Mesothelial cell of epicardium (in vitro differentiated cells): ENCODE measurements around the gene TRANK1. TPM values are rescaled to one million over a fixed set of nuclear protein-coding genes. Genes with fewer than 3 reads are reported as not detected.

ENCODE experiments used
- DNase-seq, 2 experiments: peaks; one replicate each; pipeline ENCODE4 v3.0.0; 2021; ENCODE audit warnings: low spot score in 2 of 2; ENCODE audit not compliant: unreplicated experiment in 2 of 2
- H3K27ac Mint-ChIP-seq: 2 replicates; pipeline ENCODE4 v1.8.0; 2021; ENCODE audit warnings: mixed read lengths
- H3K27me3 Mint-ChIP-seq: 2 replicates; pipeline ENCODE4 v1.8.0; 2021; ENCODE audit warnings: low read depth, mixed read lengths
- H3K36me3 Mint-ChIP-seq: 2 replicates; pipeline ENCODE4 v1.8.0; 2021; ENCODE audit warnings: mixed read lengths
- H3K4me1 Mint-ChIP-seq: 2 replicates; pipeline ENCODE4 v1.8.0; 2021; ENCODE audit warnings: mixed read lengths
- H3K4me3 Mint-ChIP-seq: 2 replicates; pipeline ENCODE4 v1.8.0; 2021; ENCODE audit warnings: mild to moderate bottlenecking, moderate library complexity, mixed read lengths
- H3K9me3 Mint-ChIP-seq: 2 replicates; pipeline ENCODE4 v1.8.0; 2021; ENCODE audit warnings: mixed read lengths
- total RNA-seq: library from RNA; stranded (reverse); gene quantifications from 3 replicates; pipeline ENCODE4 v1.2.1, GENCODE V29; 2021
- TF ChIP-seq, protein P1 (sequence below): fragments of 200-600 bp; sonication (generic); IDR thresholded peaks from one replicate; pipeline ENCODE4 v1.5.0; 2021; ENCODE audit warnings: antibody characterized with exemption; ENCODE audit not compliant: unreplicated experiment

The TRANK1 gene
- total RNA-seq, 1 donor from 2014 or later, result 76.8 TPM

DNA sequence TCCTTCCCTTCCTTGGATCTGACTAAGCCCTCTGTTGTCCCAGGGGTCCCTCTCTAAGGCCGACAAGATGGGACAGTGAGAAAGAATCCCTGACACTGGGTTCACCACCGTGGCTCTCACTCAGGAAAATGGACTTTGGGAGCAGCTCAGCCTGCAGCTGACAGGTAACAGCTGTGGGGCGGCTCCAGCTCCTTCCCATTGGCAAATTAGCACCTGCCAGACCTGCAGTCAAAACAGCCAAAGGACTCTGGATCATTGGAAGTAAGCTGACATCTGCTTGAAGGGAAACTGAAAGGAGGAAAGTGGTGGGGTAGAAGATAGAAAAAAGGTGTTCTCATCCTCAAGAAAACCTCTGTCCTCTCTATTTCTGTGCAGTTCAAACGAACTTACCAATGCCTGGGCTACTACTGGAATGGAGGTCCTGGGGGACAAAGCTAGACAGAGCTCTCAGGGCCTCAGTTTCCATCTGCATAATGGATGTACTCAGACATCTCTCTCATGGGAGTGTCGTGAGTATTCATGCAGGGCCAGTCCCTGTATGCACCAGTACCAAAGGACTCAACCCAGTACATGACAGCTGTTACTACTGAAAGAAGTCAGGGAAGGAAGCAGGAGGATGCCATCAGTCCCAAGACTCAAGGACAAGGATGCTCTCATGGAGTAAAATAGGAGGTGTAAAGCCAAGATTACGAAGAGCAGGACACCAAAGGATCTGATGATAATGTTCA lies 126.9 kb downstream of the TRANK1 start:
- H3K4me1 Mint-ChIP-seq, result peaks cover 10% of the 10 kb centered on the region
- DNase-seq, result no peak
- TF ChIP-seq, protein P1, sequence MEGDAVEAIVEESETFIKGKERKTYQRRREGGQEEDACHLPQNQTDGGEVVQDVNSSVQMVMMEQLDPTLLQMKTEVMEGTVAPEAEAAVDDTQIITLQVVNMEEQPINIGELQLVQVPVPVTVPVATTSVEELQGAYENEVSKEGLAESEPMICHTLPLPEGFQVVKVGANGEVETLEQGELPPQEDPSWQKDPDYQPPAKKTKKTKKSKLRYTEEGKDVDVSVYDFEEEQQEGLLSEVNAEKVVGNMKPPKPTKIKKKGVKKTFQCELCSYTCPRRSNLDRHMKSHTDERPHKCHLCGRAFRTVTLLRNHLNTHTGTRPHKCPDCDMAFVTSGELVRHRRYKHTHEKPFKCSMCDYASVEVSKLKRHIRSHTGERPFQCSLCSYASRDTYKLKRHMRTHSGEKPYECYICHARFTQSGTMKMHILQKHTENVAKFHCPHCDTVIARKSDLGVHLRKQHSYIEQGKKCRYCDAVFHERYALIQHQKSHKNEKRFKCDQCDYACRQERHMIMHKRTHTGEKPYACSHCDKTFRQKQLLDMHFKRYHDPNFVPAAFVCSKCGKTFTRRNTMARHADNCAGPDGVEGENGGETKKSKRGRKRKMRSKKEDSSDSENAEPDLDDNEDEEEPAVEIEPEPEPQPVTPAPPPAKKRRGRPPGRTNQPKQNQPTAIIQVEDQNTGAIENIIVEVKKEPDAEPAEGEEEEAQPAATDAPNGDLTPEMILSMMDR, result no peak
- no peak overlapping the region for H3K4me3 Mint-ChIP-seq
- H3K27me3 Mint-ChIP-seq, result no peaks in the 10 kb centered on the region
- no peaks in the 10 kb centered on the region for H3K9me3 Mint-ChIP-seq
- peaks cover 17% of the 10 kb centered on the region for H3K36me3 Mint-ChIP-seq
- no peak overlapping the region for H3K27ac Mint-ChIP-seq

DNA sequence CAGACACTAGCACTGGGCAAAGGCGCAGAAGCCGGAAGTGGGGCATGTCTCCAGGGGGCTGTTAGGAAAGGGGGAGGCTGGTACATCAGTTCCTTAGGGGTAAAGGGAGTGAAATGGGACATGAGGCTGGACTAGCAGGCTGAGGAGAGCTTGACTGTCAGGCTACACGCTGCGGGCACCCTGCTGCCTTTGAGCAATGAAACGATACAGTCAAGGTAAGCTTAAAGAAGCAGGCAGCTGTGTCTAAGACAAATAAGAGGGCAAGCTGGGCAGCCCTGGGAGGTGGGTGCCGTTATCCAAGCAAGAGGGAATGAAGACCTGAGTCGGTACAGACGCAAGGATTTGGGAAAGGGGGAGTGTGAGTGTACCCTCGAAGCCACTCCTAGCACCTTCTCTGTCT lies 129.5 kb downstream of the TRANK1 start:
- Mint-ChIP-seq H3K4me1 (peaks cover 15% of the 10 kb centered on the region), H3K27me3 (no peaks in the 10 kb centered on the region), H3K27ac (no peak overlapping the region), H3K36me3 (no peaks in the 10 kb centered on the region), H3K4me3 (no peak overlapping the region), H3K9me3 (no peaks in the 10 kb centered on the region)
- DNase-seq, result no peak
- TF ChIP-seq, protein P1, result no peak

DNA sequence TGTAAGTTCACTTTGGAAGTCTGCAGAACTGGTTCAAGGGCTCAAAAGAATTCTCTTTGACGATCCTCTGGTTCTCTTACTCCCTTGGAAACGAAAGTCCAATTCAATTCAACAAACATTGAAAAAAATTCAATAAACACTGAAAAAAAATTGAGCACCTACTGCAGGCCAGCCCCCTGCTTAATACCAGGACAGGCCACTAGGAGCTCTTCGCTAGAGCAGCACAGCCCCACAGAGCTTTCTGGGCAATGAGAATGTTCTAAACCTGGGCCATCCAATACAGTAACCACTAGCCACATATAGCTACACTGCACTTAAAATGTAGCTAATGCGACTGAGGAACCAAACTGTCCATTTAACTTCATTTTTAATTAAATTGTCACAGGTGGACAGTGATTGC lies 130.1 kb downstream of the TRANK1 start:
- TF ChIP-seq, protein P1, result no peak
- H3K36me3 Mint-ChIP-seq, result no peaks in the 10 kb centered on the region
- no peak overlapping the region for H3K27ac Mint-ChIP-seq
- peaks cover 15% of the 10 kb centered on the region for H3K4me1 Mint-ChIP-seq
- no peak for DNase-seq
- H3K4me3 Mint-ChIP-seq, result no peak overlapping the region
- no peaks in the 10 kb centered on the region for H3K9me3 Mint-ChIP-seq
- no peaks in the 10 kb centered on the region for H3K27me3 Mint-ChIP-seq

DNA sequence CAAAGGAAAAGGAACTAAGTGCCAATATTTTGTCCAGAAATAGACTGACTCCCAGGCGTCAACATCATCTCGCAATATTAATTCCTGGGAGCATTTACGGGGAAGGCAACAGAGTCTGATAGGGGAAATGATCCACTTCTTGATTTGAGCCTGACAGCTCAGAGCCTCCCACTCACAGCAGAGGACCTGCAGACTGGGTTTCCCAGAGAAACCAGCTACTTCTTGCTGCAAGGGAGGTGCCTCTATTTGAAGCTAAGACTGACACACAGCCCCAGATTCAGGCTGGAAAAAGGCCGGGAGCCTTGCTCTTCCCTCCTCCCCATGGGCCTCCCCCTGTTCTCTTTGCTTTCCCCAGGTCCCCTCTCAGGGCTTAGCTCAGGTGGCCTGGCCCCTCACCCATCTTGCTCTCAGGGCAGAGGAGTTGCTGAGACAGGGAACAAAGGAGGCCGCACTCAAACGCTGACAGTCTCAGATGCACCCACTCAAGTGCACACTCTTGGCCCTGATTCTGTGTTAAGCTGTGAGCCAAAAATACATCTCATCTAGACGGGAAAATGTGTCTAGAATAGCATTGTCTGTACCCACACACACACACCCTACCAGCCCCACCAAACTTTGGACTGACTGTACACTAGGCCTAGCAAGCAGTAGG lies 130.7 kb downstream of the TRANK1 start:
- Mint-ChIP-seq H3K27me3 (no peaks in the 10 kb centered on the region), H3K4me1 (peaks cover 15% of the 10 kb centered on the region), H3K4me3 (no peak overlapping the region), H3K9me3 (no peaks in the 10 kb centered on the region), H3K27ac (no peak overlapping the region), H3K36me3 (no peaks in the 10 kb centered on the region)
- DNase-seq, result no peak
- TF ChIP-seq, protein P1, result no peak

DNA sequence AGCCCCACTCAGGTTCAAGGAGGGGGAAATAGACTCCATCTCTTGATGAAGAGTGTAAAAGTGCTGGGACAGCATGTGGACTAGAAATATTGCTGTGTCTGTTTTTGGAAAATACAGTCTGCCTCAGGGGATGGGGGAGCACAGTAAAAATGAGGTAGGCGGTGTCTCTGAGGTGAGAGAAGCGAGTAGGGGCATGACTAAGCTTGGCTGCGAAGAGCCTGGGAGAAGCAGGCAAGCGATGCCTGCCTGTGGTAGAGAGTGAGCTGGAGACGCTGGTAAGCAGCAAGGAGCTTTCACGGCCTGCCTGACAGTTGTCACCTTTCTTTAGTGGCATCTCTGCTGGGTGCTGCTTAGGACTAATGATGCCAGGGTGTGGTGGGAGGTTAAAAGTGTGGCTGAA lies 131.5 kb downstream of the TRANK1 start:
- Mint-ChIP-seq H3K36me3 (no peaks in the 10 kb centered on the region), H3K27me3 (no peaks in the 10 kb centered on the region), H3K9me3 (no peaks in the 10 kb centered on the region), H3K4me1 (peaks cover 15% of the 10 kb centered on the region), H3K4me3 (no peak overlapping the region), H3K27ac (peak overlapping the region; percentile 15)
- TF ChIP-seq, protein P1, result no peak
- no peak for DNase-seq
